ENCODE measurements around the gene PLEKHM3. TPM values are rescaled to one million over a fixed set of nuclear protein-coding genes. Genes with fewer than 3 reads are reported as not detected.
A peak's percentile ranks its signal among the peaks of the same experiment; 100 is the strongest.

Gene PLEKHM3
- total and polyA plus RNA-seq, 2 of the 13 experiments (the other 11 are each of a cell fraction or from before 2014, with no cell fraction given), result 4.5 to 4.7 TPM

DNA sequence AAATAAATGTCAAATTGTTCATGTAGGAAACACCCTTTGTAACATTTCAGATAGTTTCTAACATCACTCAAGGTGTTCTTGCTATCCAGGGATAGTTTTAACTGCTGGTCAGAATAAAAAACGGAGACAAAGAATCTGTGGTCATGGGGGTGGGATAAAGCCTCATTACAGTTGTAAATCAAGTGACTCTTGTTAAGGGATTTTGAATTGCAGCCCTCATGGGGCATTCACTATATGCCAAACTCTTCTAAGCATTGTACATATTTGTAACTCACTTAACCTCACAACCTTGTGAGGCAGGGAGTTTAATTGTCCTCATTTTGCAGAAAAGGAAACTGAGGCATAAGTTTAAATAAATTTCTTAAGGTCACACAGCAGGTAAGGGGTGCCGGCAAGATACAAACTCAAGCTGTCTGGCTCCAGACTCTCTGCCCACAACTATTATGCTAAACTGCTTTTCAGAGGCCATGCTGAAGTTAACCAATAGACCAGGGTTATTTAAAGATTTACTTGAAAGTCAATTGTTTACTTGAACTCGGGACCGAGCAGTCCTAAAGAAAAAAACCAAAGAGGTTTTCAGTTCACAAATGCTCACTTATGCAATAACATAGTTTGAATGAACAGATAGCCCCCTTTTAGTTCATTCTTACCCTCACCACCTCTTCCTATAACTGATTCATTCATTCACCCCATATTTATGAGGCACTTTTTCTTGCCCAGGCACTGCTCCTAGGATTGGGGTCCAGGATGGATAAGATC is 134.1 kb downstream of the PLEKHM3 start:
- Histone ChIP-seq H3K9ac (ENCODE audit: insufficient read depth, low read depth, low read length) (peak overlapping the region; percentile 16; the same call in 1 of the 2 replicates), H3K27ac (ENCODE audit: extremely low read length, insufficient read depth, low read length) (peak overlapping the region; percentile 29), H2AFZ (ENCODE audit: low read length) (no peak overlapping the region), H3K4me2 (ENCODE audit: low read depth, low read length) (peak overlapping the region; percentile 59), H3K27me3 (ENCODE audit: control insufficient read depth in 1 of 2, insufficient read depth in 2 of 2, low read length in 2 of 2) (no peaks in the 10 kb centered on the region), H4K20me1 (ENCODE audit: insufficient read depth, low read length) (no peaks in the 10 kb centered on the region), H3K4me1 (ENCODE audit: insufficient read depth, low read length) (peaks cover 60% of the 10 kb centered on the region), H3K9me3 (ENCODE audit: low read length) (no peaks in the 10 kb centered on the region), H3K36me3 (replicated peaks in 1 of 2; ENCODE audit: control insufficient read depth in 1 of 2, insufficient read depth in 2 of 2, low read length in 2 of 2) (no peaks in the 10 kb centered on the region), H3K79me2 (ENCODE audit: insufficient read depth, low read length) (no peaks in the 10 kb centered on the region), H3K4me3 (replicated peaks in 1 of 3; ENCODE audit: insufficient read depth in 1 of 3, low read depth in 2 of 3, low read length in 3 of 3) (peak overlapping the region in 1 of 3 experiments; percentile 23; a peak in 2 of 6 replicates)
- ATAC-seq (peak; percentile 78), FAIRE-seq (no peak), DNase-seq (ENCODE audit: low spot score) (peak; percentile 49)
- CTCF ChIA-PET (ENCODE audit: low intra/inter-chr PET ratio, low total read pairs), result no interaction called here
- POLR2A ChIA-PET, result no interaction called here
- in situ Hi-C loops (cut with HindIII; ENCODE audit: extremely low pct_ligation_motif_present, low pct_unique_long_range_greater_than_20kb) (no loop called here), intact Hi-C loops (cut with micrococcal nuclease; ENCODE audit: unreplicated experiment) (no loop called here)
- WGBS (ENCODE audit: low lambda C conversion rate), result 24% methylated on average over 4 of the region's 4 CpGs
- no TSS peak for BruUV-seq (replicated peaks)
- TF ChIP-seq HMG20A (CRISPR knock-in tag; IDR thresholded peaks at IDR 0.05; ENCODE audit: borderline replicate concordance), result peak; percentile 61; the same call in 1 of the 2 replicates
- TF ChIP-seq ZFP36L2 (CRISPR knock-in tag; IDR thresholded peaks at IDR 0.05), result no peak
- TF ChIP-seq HNRNPUL1 (IDR thresholded peaks at IDR 0.05; ENCODE audit: low read depth, low read length), result no peak
- TF ChIP-seq, protein P1, sequence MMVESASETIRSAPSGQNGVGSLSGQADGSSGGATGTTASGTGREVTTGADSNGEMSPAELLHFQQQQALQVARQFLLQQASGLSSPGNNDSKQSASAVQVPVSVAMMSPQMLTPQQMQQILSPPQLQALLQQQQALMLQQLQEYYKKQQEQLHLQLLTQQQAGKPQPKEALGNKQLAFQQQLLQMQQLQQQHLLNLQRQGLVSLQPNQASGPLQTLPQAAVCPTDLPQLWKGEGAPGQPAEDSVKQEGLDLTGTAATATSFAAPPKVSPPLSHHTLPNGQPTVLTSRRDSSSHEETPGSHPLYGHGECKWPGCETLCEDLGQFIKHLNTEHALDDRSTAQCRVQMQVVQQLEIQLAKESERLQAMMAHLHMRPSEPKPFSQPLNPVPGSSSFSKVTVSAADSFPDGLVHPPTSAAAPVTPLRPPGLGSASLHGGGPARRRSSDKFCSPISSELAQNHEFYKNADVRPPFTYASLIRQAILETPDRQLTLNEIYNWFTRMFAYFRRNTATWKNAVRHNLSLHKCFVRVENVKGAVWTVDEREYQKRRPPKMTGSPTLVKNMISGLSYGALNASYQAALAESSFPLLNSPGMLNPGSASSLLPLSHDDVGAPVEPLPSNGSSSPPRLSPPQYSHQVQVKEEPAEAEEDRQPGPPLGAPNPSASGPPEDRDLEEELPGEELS (CRISPR knock-in tag; IDR thresholded peaks at IDR 0.05), result peak; percentile 37
- 0 out of 2 replicates have a peak, but pooled peaks have one; percentile 48 for TF ChIP-seq ISL2 (CRISPR knock-in tag; IDR thresholded peaks at IDR 0.05)
- TF ChIP-seq SOX13 (IDR thresholded peaks at IDR 0.05), result no peak
- peak in 1 of 2 experiments; percentile 75; a peak in 1 of 4 replicates for TF ChIP-seq SOX13 (CRISPR knock-in tag; conservative IDR thresholded peaks at IDR 0.05 in 1 of 2, IDR thresholded peaks at IDR 0.05 in 1 of 2)
- TF ChIP-seq, protein P2, sequence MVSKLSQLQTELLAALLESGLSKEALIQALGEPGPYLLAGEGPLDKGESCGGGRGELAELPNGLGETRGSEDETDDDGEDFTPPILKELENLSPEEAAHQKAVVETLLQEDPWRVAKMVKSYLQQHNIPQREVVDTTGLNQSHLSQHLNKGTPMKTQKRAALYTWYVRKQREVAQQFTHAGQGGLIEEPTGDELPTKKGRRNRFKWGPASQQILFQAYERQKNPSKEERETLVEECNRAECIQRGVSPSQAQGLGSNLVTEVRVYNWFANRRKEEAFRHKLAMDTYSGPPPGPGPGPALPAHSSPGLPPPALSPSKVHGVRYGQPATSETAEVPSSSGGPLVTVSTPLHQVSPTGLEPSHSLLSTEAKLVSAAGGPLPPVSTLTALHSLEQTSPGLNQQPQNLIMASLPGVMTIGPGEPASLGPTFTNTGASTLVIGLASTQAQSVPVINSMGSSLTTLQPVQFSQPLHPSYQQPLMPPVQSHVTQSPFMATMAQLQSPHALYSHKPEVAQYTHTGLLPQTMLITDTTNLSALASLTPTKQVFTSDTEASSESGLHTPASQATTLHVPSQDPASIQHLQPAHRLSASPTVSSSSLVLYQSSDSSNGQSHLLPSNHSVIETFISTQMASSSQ (IDR thresholded peaks at IDR 0.05; ENCODE audit: low read depth), result peak; percentile 61; the same call in 1 of the 2 replicates
- TF ChIP-seq, protein P2 (CRISPR knock-in tag; IDR thresholded peaks at IDR 0.05; ENCODE audit: borderline replicate concordance), result no peak; the same call in 1 of the 2 replicates
- TF ChIP-seq, protein P3, sequence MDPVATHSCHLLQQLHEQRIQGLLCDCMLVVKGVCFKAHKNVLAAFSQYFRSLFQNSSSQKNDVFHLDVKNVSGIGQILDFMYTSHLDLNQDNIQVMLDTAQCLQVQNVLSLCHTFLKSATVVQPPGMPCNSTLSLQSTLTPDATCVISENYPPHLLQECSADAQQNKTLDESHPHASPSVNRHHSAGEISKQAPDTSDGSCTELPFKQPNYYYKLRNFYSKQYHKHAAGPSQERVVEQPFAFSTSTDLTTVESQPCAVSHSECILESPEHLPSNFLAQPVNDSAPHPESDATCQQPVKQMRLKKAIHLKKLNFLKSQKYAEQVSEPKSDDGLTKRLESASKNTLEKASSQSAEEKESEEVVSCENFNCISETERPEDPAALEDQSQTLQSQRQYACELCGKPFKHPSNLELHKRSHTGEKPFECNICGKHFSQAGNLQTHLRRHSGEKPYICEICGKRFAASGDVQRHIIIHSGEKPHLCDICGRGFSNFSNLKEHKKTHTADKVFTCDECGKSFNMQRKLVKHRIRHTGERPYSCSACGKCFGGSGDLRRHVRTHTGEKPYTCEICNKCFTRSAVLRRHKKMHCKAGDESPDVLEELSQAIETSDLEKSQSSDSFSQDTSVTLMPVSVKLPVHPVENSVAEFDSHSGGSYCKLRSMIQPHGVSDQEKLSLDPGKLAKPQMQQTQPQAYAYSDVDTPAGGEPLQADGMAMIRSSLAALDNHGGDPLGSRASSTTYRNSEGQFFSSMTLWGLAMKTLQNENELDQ (CRISPR knock-in tag; IDR thresholded peaks at IDR 0.05; ENCODE audit: borderline replicate concordance), result no peak
- peak; percentile 37; the same call in 1 of the 2 replicates for TF ChIP-seq ERF (CRISPR knock-in tag; IDR thresholded peaks at IDR 0.05)
- peak in 1 of 2 experiments; percentile 59; a peak in 2 of 4 replicates for TF ChIP-seq EP300 (IDR thresholded peaks at IDR 0.05; ENCODE audit: low read depth in 2 of 2, low read length in 2 of 2)
- no peak for TF ChIP-seq EP300 (CRISPR knock-in tag; IDR thresholded peaks at IDR 0.05; ENCODE audit: borderline replicate concordance)
- TF ChIP-seq CBX5 (CRISPR knock-in tag; IDR thresholded peaks at IDR 0.05; ENCODE audit: borderline replicate concordance), result no peak

Data from HepG2 (cell line).